AG10803 (cell line): ENCODE data around the gene MEX3C.

ENCODE experiments used
- DNase-seq: peaks from one replicate; pipeline ENCODE4 v3.0.0; 2010; ENCODE audit warnings: low read depth
- H3K4me3 ChIP-seq: 2 replicates; pipeline ENCODE4 v1.5.1; 2011; ENCODE audit warnings: mild to moderate bottlenecking, low read length, control low read depth
- CTCF ChIP-seq: conservative IDR thresholded peaks from 2 replicates; pipeline ENCODE4 v1.5.1; 2011; ENCODE audit warnings: mild to moderate bottlenecking, low read length, control low read depth, inconsistent platforms

The MEX3C gene

GRCh38 chr18:51165296-51165695 is 32.2 kb downstream of the MEX3C start:
- H3K4me3 ChIP-seq, result no peak overlapping the region
- no peak for DNase-seq

GRCh38 chr18:51164761-51165281 is 32.7 kb downstream of the MEX3C start:
- TF ChIP-seq CTCF, result no peak
- peak; percentile 42 for DNase-seq
- H3K4me3 ChIP-seq, result no peak overlapping the region

More at GRCh38 chr18:51165296-51165695, 32.2 kb downstream of the MEX3C start:
- no peak for TF ChIP-seq CTCF

- TF ChIP-seq CTCF, result no peak
- no peak overlapping the region for H3K4me3 ChIP-seq
- no peak for DNase-seq
These were observed 33.1 kb downstream of the MEX3C start for GRCh38 chr18:51164342-51164741.

GRCh38 chr18:51163543-51163942 is 33.9 kb downstream of the MEX3C start:
- TF ChIP-seq CTCF, result no peak
- no peak for DNase-seq
- no peak overlapping the region for H3K4me3 ChIP-seq

GRCh38 chr18:51162617-51163016 is 34.9 kb downstream of the MEX3C start:
- H3K4me3 ChIP-seq, result no peak overlapping the region
- no peak for TF ChIP-seq CTCF
- DNase-seq, result no peak

GRCh38 chr18:51160646-51161045 is 36.8 kb downstream of the MEX3C start:
- H3K4me3 ChIP-seq, result no peak overlapping the region
- no peak for TF ChIP-seq CTCF
- no peak for DNase-seq

- TF ChIP-seq CTCF, result no peak
- no peak for DNase-seq
- no peak overlapping the region for H3K4me3 ChIP-seq
These were observed 40.3 kb downstream of the MEX3C start for GRCh38 chr18:51157215-51157614.
